ENCODE results near the gene CELF1. TPM values are rescaled to one million over a fixed set of nuclear protein-coding genes. Genes with fewer than 3 reads are reported as not detected.

CELF1 gene
- total and polyA plus RNA-seq, 9 of the 15 experiments (the other 6 are each of a cell fraction or from before 2014, with no cell fraction given), result 11.3 to 142 (median 77.4) TPM

GRCh38 chr11:47426062-47426956 lies 126.6 kb downstream of the CELF1 start, which contains the start of gene PSMC3 (continued):
- no peak for TF ChIP-seq RBM22 (IDR thresholded peaks at IDR 0.05; ENCODE audit: low read depth, low read length, poor library complexity, severe bottlenecking)
- TF ChIP-seq CREB1 (IDR thresholded peaks at IDR 0.05), result peak; percentile 47; the same call in 1 of the 2 replicates
- peak; percentile 76 for TF ChIP-seq CREB1 (CRISPR knock-in tag; IDR thresholded peaks at IDR 0.05)
- no peak for TF ChIP-seq IRF2 (CRISPR knock-in tag; IDR thresholded peaks at IDR 0.05)
- 0 out of 4 replicates have a peak, but pooled peaks of 1 of the 2 experiments have one; percentile 13 for TF ChIP-seq RAD21 (CRISPR knock-in tag; conservative IDR thresholded peaks at IDR 0.05 in 1 of 2, IDR thresholded peaks at IDR 0.05 in 1 of 2)
- peak; percentile 84 for TF ChIP-seq POLR2AphosphoS5 (IDR thresholded peaks at IDR 0.05; ENCODE audit: control insufficient read depth, insufficient read depth, low read depth, low read length)
- TF ChIP-seq NRF1 (conservative IDR thresholded peaks at IDR 0.05 in 1 of 2, IDR thresholded peaks at IDR 0.05 in 1 of 2), result peak; percentile 66 to 73
- peak; percentile 49 for TF ChIP-seq CHD2 (IDR thresholded peaks at IDR 0.05; ENCODE audit: low read depth, low read length)
- TF ChIP-seq ZNF583 (CRISPR knock-in tag; IDR thresholded peaks at IDR 0.05), result no peak
- peak; percentile 100 for TF ChIP-seq ZEB2 (IDR thresholded peaks at IDR 0.05)
- peak; percentile 99 for TF ChIP-seq C11orf30 (IDR thresholded peaks at IDR 0.05; ENCODE audit: low read depth)
- peak; percentile 68 to 70; a peak in 3 of 4 replicates for TF ChIP-seq SIX5 (IDR thresholded peaks at IDR 0.05; ENCODE audit: borderline replicate concordance in 1 of 2, insufficient read depth in 1 of 2, low read depth in 1 of 2, low read length in 2 of 2)
- peak; percentile 55; the same call in 1 of the 2 replicates for TF ChIP-seq ATF3 (IDR thresholded peaks at IDR 0.05)
- TF ChIP-seq ATF3 (CRISPR knock-in tag; conservative IDR thresholded peaks at IDR 0.05), result no peak
- peak; percentile 93; the same call in 1 of the 2 replicates for TF ChIP-seq ZZZ3 (IDR thresholded peaks at IDR 0.05)
- peak; percentile 70 for TF ChIP-seq RBM39 (optimal IDR thresholded peaks at IDR 0.05; ENCODE audit: low read depth, low read length)
- TF ChIP-seq E2F4 (CRISPR knock-in tag; IDR thresholded peaks at IDR 0.05; ENCODE audit: low read depth), result 0 out of 2 replicates have a peak, but pooled peaks have one; percentile 74
- TF ChIP-seq RBBP5 (IDR thresholded peaks at IDR 0.05; ENCODE audit: borderline replicate concordance, insufficient read depth, low read length, poor library complexity, severe bottlenecking), result peak; percentile 96
- no peak for TF ChIP-seq CGGBP1 (CRISPR knock-in tag; IDR thresholded peaks at IDR 0.05)
- TF ChIP-seq E4F1 (CRISPR knock-in tag; IDR thresholded peaks at IDR 0.05; ENCODE audit: borderline replicate concordance), result no peak
- TF ChIP-seq ZNF143 (CRISPR knock-in tag; IDR thresholded peaks at IDR 0.05), result peak; percentile 90
- TF ChIP-seq DLX4 (CRISPR knock-in tag; IDR thresholded peaks at IDR 0.05), result no peak
